GM18870 (cell line): ENCODE measurements around the gene GBF1.

Experiments used
- ATAC-seq: cut with Tn5 transposase; IDR thresholded peaks from one replicate; pipeline ENCODE4 v1.9.1; 2021; ENCODE audit warnings: moderate library complexity; ENCODE audit not compliant: unreplicated experiment

The GBF1 gene

DNA sequence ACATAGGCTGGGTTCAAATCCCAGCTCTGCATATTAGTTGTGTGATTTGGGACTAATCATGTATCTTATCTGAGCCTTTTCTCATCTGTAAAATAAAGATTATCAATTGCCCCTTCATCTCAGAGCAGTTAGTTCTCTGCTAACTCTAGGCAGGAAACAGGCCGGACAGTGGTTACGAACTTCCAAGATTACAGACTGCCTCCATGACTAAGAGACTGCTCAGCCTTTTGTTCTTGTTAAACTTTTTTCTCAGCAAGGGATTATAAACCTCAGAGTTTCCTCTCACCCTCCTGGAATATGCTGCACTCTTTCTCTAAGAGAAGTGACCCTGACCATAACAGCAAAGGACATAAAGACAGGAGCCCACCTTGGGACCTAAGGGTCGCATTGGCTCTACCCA lies 97.6 kb downstream of the GBF1 start:
- ATAC-seq: no peak

- ATAC-seq: no peak
Measured at GRCh38 chr10:102344067-102344466, 98.7 kb downstream of the GBF1 start.

- no peak for ATAC-seq
Measured at GRCh38 chr10:102347236-102347828, 102.0 kb downstream of the GBF1 start.

DNA sequence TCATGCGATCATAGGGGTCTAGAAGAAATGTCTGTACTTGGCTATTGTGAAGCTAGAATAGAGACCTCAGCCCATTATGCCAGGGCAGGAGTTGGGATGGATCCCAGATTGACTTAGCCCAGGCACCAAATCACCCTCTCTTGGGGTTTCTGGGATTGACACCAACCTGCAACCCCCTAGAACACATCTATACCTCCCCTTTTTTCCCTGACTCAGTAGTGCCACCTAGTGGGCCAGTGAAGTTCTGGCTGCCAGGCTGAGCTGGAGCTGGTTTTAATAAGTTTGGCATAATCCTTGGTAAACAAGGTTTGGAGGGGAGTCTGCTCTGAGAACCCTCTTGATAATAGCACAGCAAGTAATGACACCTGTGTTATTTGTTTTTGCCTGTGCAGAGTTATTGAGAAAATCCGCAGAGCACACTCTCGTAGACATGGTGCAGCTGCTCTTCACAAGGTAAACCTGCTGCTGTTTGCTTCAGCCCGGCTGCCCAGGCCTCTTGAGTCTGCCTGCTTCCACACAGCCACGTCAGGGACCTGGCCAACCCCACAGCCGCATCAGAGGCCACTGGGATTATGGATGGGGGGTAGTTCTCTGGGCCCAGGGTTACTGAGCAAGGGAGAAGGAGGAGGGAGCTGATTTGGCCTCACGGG lies 106.9 kb downstream of the GBF1 start:
- no peak for ATAC-seq

- ATAC-seq: no peak
Measured at GRCh38 chr10:102354451-102354850, 109.1 kb downstream of the GBF1 start.

- no peak for ATAC-seq
Measured at GRCh38 chr10:102358712-102359382, 113.5 kb downstream of the GBF1 start.

DNA sequence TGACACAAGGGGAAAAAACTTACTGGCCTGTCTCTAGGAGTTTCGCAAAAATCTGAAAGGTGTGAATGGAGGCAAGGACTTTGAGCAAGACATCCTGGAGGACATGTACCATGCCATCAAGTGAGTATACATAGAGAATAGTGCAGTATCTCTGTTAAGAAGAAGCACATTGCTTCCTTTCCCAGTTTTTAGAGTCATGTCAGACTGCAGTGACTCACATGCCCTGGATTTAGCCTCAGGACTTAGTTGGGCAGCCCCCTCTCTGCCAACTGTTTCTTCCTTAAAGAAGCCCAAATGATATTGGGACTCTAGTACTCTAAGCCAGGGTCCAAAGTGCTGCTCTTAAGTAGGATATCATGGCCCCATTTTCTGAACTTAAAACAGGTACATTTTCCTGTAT lies 122.1 kb downstream of the GBF1 start:
- no peak for ATAC-seq

- ATAC-seq: no peak
Measured at GRCh38 chr10:102368077-102368476, 122.7 kb downstream of the GBF1 start.

- ATAC-seq: no peak
Measured at GRCh38 chr10:102371295-102371694, 126.0 kb downstream of the GBF1 start.

DNA sequence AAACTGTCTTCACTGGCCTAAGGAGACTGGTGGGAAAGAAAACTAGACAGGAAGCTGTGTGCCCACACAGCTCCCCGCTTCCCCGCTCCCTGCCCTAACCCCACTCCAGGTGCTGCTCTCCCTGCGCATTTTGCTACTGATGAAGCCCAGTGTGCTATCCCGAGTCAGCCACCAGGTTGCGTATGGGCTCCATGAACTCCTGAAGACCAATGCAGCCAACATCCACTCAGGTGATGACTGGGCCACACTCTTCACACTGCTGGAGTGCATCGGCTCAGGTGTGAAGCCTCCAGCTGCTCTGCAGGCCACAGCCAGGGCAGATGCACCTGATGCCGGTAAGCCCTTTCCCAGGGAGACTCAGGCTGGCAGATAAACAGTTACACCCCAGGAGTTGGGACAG lies 129.9 kb downstream of the GBF1 start:
- no peak for ATAC-seq

DNA sequence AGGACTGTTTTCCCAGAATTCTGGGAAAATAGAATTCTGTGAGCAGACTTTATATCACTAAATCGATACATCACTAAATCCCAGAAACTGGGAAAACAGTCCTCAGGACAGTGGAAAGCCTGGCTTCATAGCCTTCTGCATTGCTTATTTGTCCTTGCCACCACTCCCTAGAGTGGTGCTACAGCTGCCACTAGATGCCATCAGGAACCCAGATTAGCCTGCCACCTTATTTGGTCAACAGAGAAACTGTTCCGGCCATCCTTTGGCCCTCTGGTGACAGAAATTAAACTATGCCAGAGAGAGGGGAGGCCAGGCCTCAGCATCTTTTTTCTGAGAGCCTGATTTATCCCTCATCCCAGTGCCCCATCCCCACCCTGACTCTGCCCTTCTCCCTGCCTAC lies 130.5 kb downstream of the GBF1 start:
- no peak for ATAC-seq

- no peak for ATAC-seq
Measured at GRCh38 chr10:102376901-102377300, 131.6 kb downstream of the GBF1 start.

DNA sequence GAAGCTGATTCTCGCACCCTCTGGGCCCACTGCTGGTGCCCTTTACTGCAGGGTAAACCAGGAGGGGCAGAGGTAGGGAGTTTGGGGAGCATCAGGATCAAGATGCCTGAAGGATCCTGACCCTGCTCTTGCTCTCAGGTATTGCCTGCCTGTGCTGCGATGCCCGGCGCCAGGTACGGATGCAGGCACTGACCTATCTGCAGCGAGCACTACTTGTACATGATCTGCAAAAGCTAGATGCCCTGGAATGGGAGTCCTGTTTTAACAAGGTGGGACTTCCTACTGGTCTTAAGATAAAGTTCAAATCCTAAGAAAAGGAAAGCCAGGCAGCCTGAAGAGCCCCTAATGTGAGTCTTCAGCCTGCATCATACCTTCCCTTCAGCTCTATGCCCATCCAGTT lies 134.1 kb downstream of the GBF1 start:
- no peak for ATAC-seq

DNA sequence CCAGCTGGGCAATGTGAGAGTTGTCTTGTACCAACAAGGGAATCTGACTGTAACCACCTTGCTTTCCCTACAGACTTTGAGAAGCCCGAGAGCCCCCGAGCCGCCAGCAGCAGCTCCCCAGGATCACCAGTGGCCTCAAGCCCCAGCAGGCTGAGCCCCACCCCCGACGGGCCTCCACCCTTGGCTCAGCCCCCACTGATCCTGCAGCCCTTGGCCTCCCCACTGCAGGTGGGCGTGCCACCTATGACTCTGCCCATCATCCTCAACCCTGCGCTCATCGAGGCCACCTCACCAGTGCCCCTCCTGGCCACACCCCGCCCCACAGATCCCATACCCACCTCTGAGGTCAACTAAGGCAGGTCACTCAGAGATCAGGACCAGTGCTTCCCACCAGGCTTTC lies 136.7 kb downstream of the GBF1 start:
- ATAC-seq: no peak

GRCh38 chr10:102382871-102383270 lies 137.5 kb downstream of the GBF1 start:
- ATAC-seq: no peak

DNA sequence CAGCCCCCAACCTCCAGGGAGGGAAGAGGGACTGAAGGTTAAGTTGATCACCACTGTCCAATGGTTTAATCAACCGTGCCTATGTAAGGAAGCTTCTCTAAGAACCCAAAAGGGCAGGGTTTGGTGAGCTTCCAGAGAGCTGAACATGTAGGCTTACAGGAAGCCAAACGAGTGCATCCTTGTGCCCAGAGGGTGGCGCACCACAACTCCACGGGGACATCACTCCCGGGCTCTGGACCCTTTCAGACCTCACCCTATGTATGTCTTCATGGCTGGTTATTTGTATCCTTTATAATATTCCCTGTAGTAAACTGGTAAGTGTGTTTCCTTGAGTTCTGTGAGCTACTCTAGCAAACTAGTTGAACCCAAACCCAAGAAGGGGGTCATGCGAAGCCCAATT lies 138.7 kb downstream of the GBF1 start:
- ATAC-seq: no peak

- no peak for ATAC-seq
Measured at GRCh38 chr10:102384606-102385429, 139.5 kb downstream of the GBF1 start.

DNA sequence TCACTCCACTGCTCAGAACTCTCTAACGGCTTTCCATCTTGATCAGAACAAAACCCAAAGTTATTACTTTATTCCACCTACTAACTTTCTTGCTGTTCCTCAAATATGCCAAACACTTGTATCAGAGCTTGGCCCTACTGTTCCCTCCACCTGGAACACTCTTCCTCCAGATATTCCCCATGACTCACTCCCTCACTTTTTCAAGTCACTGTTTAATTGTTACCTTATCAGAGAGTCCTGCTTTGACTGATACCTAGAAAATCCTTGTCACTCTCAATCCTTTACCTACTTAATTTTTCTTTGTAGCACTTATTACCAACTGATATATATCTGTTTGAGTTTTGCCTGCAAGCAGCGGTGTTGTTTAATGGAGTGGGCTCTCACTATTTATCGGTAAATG lies 144.6 kb downstream of the GBF1 start:
- no peak for ATAC-seq

- ATAC-seq: no peak
Measured at GRCh38 chr10:102392306-102392705, 147.0 kb downstream of the GBF1 start.

DNA sequence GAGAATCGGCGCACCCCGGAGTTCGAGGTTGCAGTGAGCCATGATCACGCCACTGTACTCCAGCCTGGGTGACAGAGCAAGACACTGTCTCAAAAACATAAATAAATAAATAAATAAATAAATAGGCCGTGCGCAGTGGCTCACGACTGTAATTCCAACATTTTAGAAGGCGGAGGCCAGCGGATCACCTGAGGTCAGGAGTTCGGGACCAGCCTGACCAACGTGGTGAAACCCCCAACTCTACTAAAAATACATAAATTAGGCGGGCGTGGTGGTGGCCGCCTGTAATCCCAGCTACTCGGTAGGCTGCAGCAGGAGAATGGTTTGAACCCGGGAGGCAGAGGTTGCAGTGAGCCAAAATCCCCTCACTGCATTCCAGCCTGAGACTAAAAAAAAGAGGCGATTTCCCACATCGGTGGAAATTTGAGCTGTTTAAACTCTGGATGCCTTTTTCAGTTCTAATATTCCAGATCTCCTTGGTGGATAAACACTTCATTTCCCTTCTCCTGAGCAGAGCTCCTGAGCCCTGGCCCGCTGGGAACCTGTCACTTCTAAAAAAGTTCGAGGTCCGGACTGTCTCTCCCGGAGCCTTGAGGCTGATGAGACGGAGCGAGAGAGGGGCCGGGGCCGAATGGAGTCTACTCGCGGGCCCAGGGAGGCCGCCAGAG lies 148.2 kb downstream of the GBF1 start:
- no peak for ATAC-seq
